Trophoblast cell (in vitro differentiated cells and primary cell): Measurements from ENCODE around the gene EFNA2.

Experiments used
- DNase-seq, 2 donors: peaks; one replicate each; pipeline ENCODE4 v3.0.0-alpha.2; 2016
- H2AFZ ChIP-seq: 2 replicates; pipeline ENCODE4 v1.6.1; 2013; ENCODE audit warnings: low read length, moderate library complexity, mild to moderate bottlenecking; ENCODE audit not compliant: insufficient read depth, poor library complexity
- H2AK5ac ChIP-seq: 2 replicates; pipeline ENCODE4 v1.6.1; 2013; ENCODE audit warnings: mild to moderate bottlenecking, low read length
- H2BK120ac ChIP-seq: 2 replicates; pipeline ENCODE4 v1.6.1; 2013; ENCODE audit warnings: low read length, mild to moderate bottlenecking, moderate library complexity; ENCODE audit not compliant: insufficient read depth, poor library complexity
- H2BK12ac ChIP-seq: 2 replicates; pipeline ENCODE4 v1.6.1; 2013; ENCODE audit warnings: mild to moderate bottlenecking, low read length, moderate library complexity
- H2BK5ac ChIP-seq: 2 replicates; pipeline ENCODE4 v1.6.1; 2013; ENCODE audit warnings: low read length, low read depth, moderate library complexity, mild to moderate bottlenecking; ENCODE audit not compliant: poor library complexity
- H3K14ac ChIP-seq: 2 replicates; pipeline ENCODE4 v1.6.1; 2013; ENCODE audit warnings: mild to moderate bottlenecking, low read length
- H3K18ac ChIP-seq: 2 replicates; pipeline ENCODE4 v1.6.1; 2013; ENCODE audit warnings: mild to moderate bottlenecking, low read length
- H3K23ac ChIP-seq: 2 replicates; pipeline ENCODE4 v1.6.1; 2013; ENCODE audit warnings: low read length
- H3K27ac ChIP-seq: 2 replicates; pipeline ENCODE4 v1.5.1; 2013; ENCODE audit warnings: low read depth, mild to moderate bottlenecking, inconsistent platforms, low read length, moderate library complexity
- H3K27me3 ChIP-seq: 2 replicates; pipeline ENCODE4 v1.6.1; 2013; ENCODE audit warnings: inconsistent platforms, mild to moderate bottlenecking, low read length, moderate library complexity; ENCODE audit not compliant: insufficient read depth
- H3K36me3 ChIP-seq, 2 experiments: 1 replicate in 1 of 2; 2 replicates in 1 of 2; pipeline ENCODE4 v1.6.1; 2013; ENCODE audit warnings: low read length in 2 of 2, mild to moderate bottlenecking in 2 of 2, moderate library complexity in 1 of 2; ENCODE audit not compliant: insufficient read depth in 2 of 2, control insufficient read depth in 1 of 2
- H3K4ac ChIP-seq: 2 replicates; pipeline ENCODE4 v1.6.1; 2013; ENCODE audit warnings: low read depth, mild to moderate bottlenecking, low read length, moderate library complexity
- H3K4me1 ChIP-seq, 2 experiments: 1 replicate in 1 of 2; 2 replicates in 1 of 2; pipeline ENCODE4 v1.6.1; 2013; ENCODE audit warnings: low read length in 2 of 2, mild to moderate bottlenecking in 2 of 2, moderate library complexity in 1 of 2; ENCODE audit not compliant: insufficient read depth in 2 of 2, control insufficient read depth in 1 of 2
- H3K4me2 ChIP-seq: 2 replicates; pipeline ENCODE4 v1.6.1; 2013; ENCODE audit warnings: inconsistent platforms, mild to moderate bottlenecking, low read length, moderate library complexity
- H3K4me3 ChIP-seq: 2 replicates; pipeline ENCODE4 v1.5.1; 2013; ENCODE audit warnings: mild to moderate bottlenecking, low read depth, low read length, inconsistent platforms
- H3K79me1 ChIP-seq: one replicate; pipeline ENCODE4 v1.6.1; 2013; ENCODE audit warnings: low read length
- H3K79me2 ChIP-seq: 2 replicates; pipeline ENCODE4 v1.6.1; 2013; ENCODE audit warnings: low read length, mild to moderate bottlenecking; ENCODE audit not compliant: control insufficient read depth, insufficient read depth, poor library complexity
- H3K9ac ChIP-seq: 2 replicates; pipeline ENCODE4 v1.6.1; 2013; ENCODE audit warnings: mild to moderate bottlenecking, low read length
- H3K9me3 ChIP-seq: 2 replicates; pipeline ENCODE4 v1.6.1; 2013; ENCODE audit warnings: low read depth, mild to moderate bottlenecking, control low read depth, inconsistent platforms, low read length; ENCODE audit not compliant: insufficient read depth
- H4K12ac ChIP-seq: 2 replicates; pipeline ENCODE4 v1.6.1; 2013; ENCODE audit warnings: low read depth, mild to moderate bottlenecking, low read length, moderate library complexity
- H4K8ac ChIP-seq: 2 replicates; pipeline ENCODE4 v1.6.1; 2013; ENCODE audit warnings: low read depth, mild to moderate bottlenecking, low read length, moderate library complexity
- H4K91ac ChIP-seq: one replicate; pipeline ENCODE4 v1.6.1; 2013; ENCODE audit warnings: low read depth, mild to moderate bottlenecking, low read length, moderate library complexity
- WGBS: extraction: QIAGEN DNeasy Blood & Tissue Kit; methylation state at CpG from one replicate; pipeline ENCODE4 v1.1.7; 2013; ENCODE audit warnings: missing lambda C conversion rate; ENCODE audit not compliant: insufficient read length, insufficient coverage; ENCODE audit errors: extremely low coverage; 5-methylcytosine and 5-hydroxymethylcytosine counted together

The EFNA2 gene

GRCh38 chr19:1274081-1274851, 11.4 kb upstream of the EFNA2 start:
- H3K9ac ChIP-seq, result no peak overlapping the region
- no peak overlapping the region for H2AFZ ChIP-seq
- peaks cover 20% of the 10 kb centered on the region for H3K79me1 ChIP-seq
- H4K91ac ChIP-seq, result peak overlapping the region; percentile 90
- H2BK5ac ChIP-seq, result no peak overlapping the region
- H3K9me3 ChIP-seq, result no peaks in the 10 kb centered on the region
- peak; percentile 75 to 81 for DNase-seq
- H2BK12ac ChIP-seq, result no peak overlapping the region
- H3K4me2 ChIP-seq, result peak overlapping the region; percentile 85
- H4K8ac ChIP-seq, result peak overlapping the region; percentile 16
- no CpG with 5 or more reads among the region's 46 CpGs for WGBS
- no peak overlapping the region for H2AK5ac ChIP-seq
- H2BK120ac ChIP-seq, result no peak overlapping the region
- H3K4me3 ChIP-seq, result no peak overlapping the region
- peak overlapping the region; percentile 23 for H3K4ac ChIP-seq
- peak overlapping the region; percentile 88 for H3K27ac ChIP-seq
- H3K14ac ChIP-seq, result no peak overlapping the region
- peaks cover 49 to 51% of the 10 kb centered on the region in 2 experiments for H3K36me3 ChIP-seq
- H3K79me2 ChIP-seq, result peaks cover 22% of the 10 kb centered on the region
- H3K18ac ChIP-seq, result no peak overlapping the region
- peak overlapping the region; percentile 92 for H4K12ac ChIP-seq
- H3K27me3 ChIP-seq, result no peaks in the 10 kb centered on the region
- no peak overlapping the region for H3K23ac ChIP-seq
- H3K4me1 ChIP-seq, result peaks cover 23 to 26% of the 10 kb centered on the region in 2 experiments

- H4K8ac ChIP-seq, result peak overlapping the region; percentile 95
- peak overlapping the region; percentile 58 for H2AFZ ChIP-seq
- DNase-seq, result no peak
- H3K9ac ChIP-seq, result peak overlapping the region; percentile 88
- peaks cover 16% of the 10 kb centered on the region for H3K79me2 ChIP-seq
- peak overlapping the region; percentile 77 for H3K18ac ChIP-seq
- peak overlapping the region; percentile 77 for H3K14ac ChIP-seq
- peak overlapping the region; percentile 54 for H2BK120ac ChIP-seq
- peak overlapping the region; percentile 92 for H4K12ac ChIP-seq
- peaks cover 15% of the 10 kb centered on the region for H3K79me1 ChIP-seq
- H3K4me1 ChIP-seq, result peaks cover 22 to 26% of the 10 kb centered on the region in 2 experiments
- H3K27me3 ChIP-seq, result no peaks in the 10 kb centered on the region
- H2BK5ac ChIP-seq, result peak overlapping the region; percentile 74
- H2BK12ac ChIP-seq, result no peak overlapping the region
- H3K36me3 ChIP-seq, result peaks cover 52 to 53% of the 10 kb centered on the region in 2 experiments
- no peaks in the 10 kb centered on the region for H3K9me3 ChIP-seq
- H3K4ac ChIP-seq, result peak overlapping the region; percentile 82
- WGBS, result no CpG with 5 or more reads among the region's 44 CpGs
- H3K4me3 ChIP-seq, result peak overlapping the region; percentile 69
- H3K27ac ChIP-seq, result peak overlapping the region; percentile 88
- peak overlapping the region; percentile 90 for H4K91ac ChIP-seq
- peak overlapping the region; percentile 85 for H3K4me2 ChIP-seq
- H3K23ac ChIP-seq, result no peak overlapping the region
- peak overlapping the region; percentile 81 for H2AK5ac ChIP-seq
Observed at GRCh38 chr19:1274852-1275259, 10.8 kb upstream of the EFNA2 start.

GRCh38 chr19:1275260-1275975, 10.3 kb upstream of the EFNA2 start, which contains the start of gene FAM174C:
Gene FAM174C, plus strand, starts transcription at chr19:1275530. Its CDS starts 20 bp downstream, at chr19:1275550.
- peak within 1 kb of the TSS; percentile 85 for H3K4ac ChIP-seq
- H2BK120ac ChIP-seq, result peak within 1 kb of the TSS; percentile 96
- H2BK12ac ChIP-seq, result peak within 1 kb of the TSS; percentile 10
- WGBS, result no CpG with 5 or more reads among the region's 98 CpGs
- peaks cover 12% of the 10 kb centered on the region for H3K79me1 ChIP-seq
- peak within 1 kb of the TSS; percentile 100 for H3K27ac ChIP-seq
- H3K14ac ChIP-seq, result peak within 1 kb of the TSS; percentile 99
- H2AFZ ChIP-seq, result peak within 1 kb of the TSS; percentile 94
- H3K18ac ChIP-seq, result peak within 1 kb of the TSS; percentile 97
- peaks cover 12% of the 10 kb centered on the region for H3K79me2 ChIP-seq
- H2BK5ac ChIP-seq, result peak within 1 kb of the TSS; percentile 96
- no peaks in the 10 kb centered on the region for H3K27me3 ChIP-seq
- H3K4me2 ChIP-seq, result peak within 1 kb of the TSS; percentile 85
- peak within 1 kb of the TSS; percentile 96 for H3K4me3 ChIP-seq
- H4K8ac ChIP-seq, result peak within 1 kb of the TSS; percentile 98
- peaks cover 52 to 53% of the 10 kb centered on the region in 2 experiments for H3K36me3 ChIP-seq
- H3K4me1 ChIP-seq, result peaks cover 17 to 22% of the 10 kb centered on the region in 2 experiments
- peak within 1 kb of the TSS; percentile 99 for H4K91ac ChIP-seq
- no peak within 1 kb of the TSS for H3K23ac ChIP-seq
- peak within 1 kb of the TSS; percentile 96 for H2AK5ac ChIP-seq
- H3K9ac ChIP-seq, result peak within 1 kb of the TSS; percentile 98
- H3K9me3 ChIP-seq, result no peaks in the 10 kb centered on the region
- DNase-seq, result peak; percentile 97 to 98
- H4K12ac ChIP-seq, result peak within 1 kb of the TSS; percentile 94

- H2AK5ac ChIP-seq, result peak overlapping the region; percentile 88
Observed at GRCh38 chr19:1275976-1276627, 9.6 kb upstream of the EFNA2 start.

More at GRCh38 chr19:1275976-1276627, 9.6 kb upstream of the EFNA2 start:
- peak overlapping the region; percentile 81 for H2BK5ac ChIP-seq
- no peak for DNase-seq
- H2BK12ac ChIP-seq, result peak overlapping the region; percentile 10
- peak overlapping the region; percentile 79 for H2AFZ ChIP-seq
- H3K27me3 ChIP-seq, result no peaks in the 10 kb centered on the region
- H4K12ac ChIP-seq, result peak overlapping the region; percentile 60
- peak overlapping the region; percentile 94 for H3K14ac ChIP-seq
- H3K79me1 ChIP-seq, result peaks cover 12% of the 10 kb centered on the region
- WGBS, result no CpG with 5 or more reads among the region's 43 CpGs
- peak overlapping the region; percentile 88 for H4K91ac ChIP-seq
- peaks cover 48% of the 10 kb centered on the region in 2 experiments for H3K36me3 ChIP-seq
- peak overlapping the region; percentile 80 for H4K8ac ChIP-seq
- H3K4me1 ChIP-seq, result peaks cover 17 to 18% of the 10 kb centered on the region in 2 experiments
- H3K79me2 ChIP-seq, result peaks cover 12% of the 10 kb centered on the region
- peak overlapping the region; percentile 81 for H3K4ac ChIP-seq
- H3K18ac ChIP-seq, result peak overlapping the region; percentile 81
- peak overlapping the region; percentile 82 for H3K4me2 ChIP-seq
- H3K9me3 ChIP-seq, result no peaks in the 10 kb centered on the region
- no peak overlapping the region for H3K23ac ChIP-seq
- peak overlapping the region; percentile 90 for H3K9ac ChIP-seq
- H3K27ac ChIP-seq, result peak overlapping the region; percentile 75
- H2BK120ac ChIP-seq, result peak overlapping the region; percentile 55
- peak overlapping the region; percentile 79 for H3K4me3 ChIP-seq
